Activated CD8-positive, alpha-beta memory T cell treated with anti-CD3 and anti-CD28 coated beads, Interleukin-2, amount 50 U/mL, for 4 hours (primary cell): ENCODE data around the gene LMO2.
"Not testable (repeated sequence)": the region's sequence is repeated elsewhere in the genome, so short reads cannot be mapped to it uniquely, and the experiment has no call there.

ENCODE experiments used
- DNase-seq: peaks from one replicate; pipeline ENCODE4 v3.0.0-alpha.2; 2020

Gene LMO2

DNA sequence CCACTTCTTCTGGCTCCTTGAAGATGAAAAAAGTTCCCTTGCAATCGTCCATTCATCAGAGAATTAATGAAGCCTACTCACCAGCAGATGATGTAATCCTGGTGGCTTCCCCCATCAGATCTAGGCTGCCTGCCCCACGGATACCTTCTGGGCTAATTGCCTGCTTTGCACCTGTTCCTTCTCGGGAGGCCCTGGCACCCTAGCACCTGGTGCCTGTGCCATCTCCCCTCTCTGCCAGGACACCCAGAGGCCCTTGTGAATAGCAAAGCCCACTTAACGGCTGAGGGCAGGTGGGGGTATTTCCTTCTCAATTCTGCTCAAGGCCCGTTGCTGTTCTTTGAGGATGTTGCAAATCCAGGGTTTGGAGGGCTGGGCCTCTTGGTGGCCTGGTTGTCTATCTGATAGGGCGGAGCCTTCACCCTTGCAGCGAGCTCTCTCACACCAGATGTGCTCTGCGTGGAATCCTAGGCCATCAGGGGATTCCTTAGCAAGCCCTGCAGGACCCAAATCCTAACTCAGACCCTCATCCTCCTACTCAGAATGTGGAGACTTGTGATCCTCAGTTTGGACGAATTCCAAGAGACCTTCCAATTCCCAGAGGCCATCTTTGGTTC lies at the start of gene LMO2:
Gene LMO2, minus strand, starts transcription at position 363 of the 614 bp plus-strand sequence. CDS start 22,360 bp downstream, outside the sequence.
- DNase-seq, result no peak

DNA sequence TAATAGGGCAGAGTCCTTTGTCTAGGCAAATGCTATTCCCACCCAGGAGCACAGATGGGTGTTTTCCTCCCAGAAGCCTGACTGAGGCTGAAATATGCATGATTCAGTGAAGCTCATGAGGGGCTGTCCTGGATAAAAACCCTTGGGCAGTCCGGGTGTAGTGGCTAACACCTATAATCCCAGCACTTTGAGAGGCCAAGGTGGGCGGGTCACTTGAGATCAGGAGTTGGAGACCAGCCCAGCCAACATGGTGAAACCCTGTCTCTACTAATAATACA lies 48.6 kb upstream of the LMO2 start:
- no peak for DNase-seq

- no peak for DNase-seq
Measured at GRCh38 chr11:33936725-33937604, 45.1 kb upstream of the LMO2 start.

DNA sequence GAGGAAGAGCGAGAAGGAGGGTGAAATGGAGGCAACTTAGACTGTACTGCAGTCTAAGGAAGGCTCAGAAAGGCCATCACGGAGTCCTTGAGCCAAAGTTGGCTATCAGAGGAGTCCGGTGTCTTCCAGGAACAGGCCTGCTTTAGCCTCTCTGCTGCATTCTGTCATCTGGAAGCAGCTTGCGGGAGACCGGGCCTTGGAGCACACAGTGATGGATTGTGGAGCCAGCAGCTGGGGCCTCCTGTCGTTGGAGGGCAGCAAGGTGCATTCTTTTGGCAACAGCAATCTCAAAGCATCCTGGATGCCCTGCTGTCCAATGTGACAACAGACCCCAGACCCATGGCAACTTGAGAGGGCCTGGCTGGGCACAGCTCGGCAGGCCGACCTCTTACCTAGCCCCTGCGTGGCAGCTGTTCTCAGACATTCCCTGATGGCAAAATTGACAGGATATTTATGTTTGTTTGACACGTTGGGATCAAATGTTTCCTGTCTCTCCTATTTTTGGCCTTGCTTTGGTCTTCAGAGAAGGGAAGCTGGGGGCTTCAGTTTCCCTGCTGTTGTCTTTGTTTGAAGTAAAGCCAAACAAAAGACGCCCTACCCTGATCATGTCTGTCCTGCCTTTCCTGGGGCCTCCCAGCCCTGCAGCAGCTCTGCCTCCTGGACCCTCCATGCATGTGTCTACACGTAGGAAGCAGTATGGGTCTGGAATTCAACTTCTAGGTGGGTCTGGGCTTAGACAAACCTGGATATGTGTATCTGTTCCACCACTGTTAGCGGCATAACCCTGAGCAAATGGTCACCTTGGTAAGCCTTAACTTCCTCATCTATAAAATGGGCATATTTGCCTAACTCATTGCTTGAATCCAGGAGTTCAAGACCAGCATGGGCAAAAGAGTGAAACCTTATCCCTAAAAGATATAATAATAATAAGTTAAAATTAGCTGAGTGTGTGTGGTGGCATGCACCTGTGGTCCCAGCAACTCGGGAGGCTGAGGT lies 43.9 kb upstream of the LMO2 start:
- no peak for DNase-seq

GRCh38 chr11:33935005-33935404 lies 43.1 kb upstream of the LMO2 start:
- no peak for DNase-seq

DNA sequence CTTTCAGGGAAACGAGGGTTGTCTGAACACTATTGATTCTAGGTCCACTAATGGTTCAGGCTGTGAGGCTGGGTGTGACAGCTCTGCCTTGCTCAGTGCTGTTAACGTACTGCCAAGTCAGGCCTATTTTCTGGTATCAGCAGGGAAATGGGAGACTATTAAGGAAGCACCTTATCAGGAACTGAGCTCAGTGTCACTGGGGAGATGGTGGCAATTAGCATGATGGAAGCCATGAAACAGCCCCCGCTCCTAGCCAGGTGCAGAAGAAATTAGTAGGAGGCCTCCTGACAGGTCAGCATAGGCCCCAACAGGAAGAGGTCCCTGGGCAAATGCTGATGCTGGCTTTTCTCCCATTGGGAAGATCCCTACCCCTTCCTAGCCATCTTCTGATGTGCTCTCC lies 42.6 kb upstream of the LMO2 start:
- DNase-seq, result no peak

DNA sequence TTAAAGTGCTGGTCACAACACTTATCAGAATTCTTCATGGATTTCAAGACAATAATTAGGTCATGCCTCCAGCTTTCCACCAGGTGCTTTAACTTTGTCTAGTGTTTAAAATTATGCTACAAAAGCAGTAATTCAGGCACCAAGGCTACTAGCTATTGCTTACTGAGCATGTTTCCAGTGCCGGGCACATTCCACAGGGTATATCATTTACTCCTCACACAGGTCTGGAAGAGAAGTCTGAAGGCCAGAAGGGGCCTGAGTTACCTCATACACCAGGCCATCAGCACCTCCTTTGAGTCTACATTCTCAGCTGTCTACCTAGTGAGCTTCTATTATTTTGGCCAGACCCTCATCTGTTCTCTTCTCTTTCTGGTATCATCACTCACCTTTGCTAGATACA lies 41.7 kb upstream of the LMO2 start:
- DNase-seq, result no peak

DNA sequence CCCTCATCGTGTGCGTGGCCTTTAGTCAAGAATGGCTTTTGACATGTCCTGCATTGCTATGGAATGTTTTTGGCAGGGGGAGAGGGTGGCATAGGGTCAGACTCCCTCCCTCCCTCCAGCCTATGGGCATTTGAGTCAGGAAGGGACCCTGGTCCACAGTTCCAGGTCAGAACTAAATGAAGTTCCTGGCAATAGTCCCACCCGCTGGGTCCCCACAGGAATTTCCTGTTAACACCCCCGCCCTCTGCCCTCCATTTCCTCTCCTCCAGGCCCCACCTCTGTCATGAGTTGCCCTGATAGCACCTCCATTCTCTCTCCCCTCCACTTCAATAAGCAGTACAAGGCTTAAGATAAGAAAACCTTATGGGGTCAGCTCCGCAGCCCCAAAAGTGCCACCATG lies 40.8 kb upstream of the LMO2 start:
- no peak for DNase-seq

DNA sequence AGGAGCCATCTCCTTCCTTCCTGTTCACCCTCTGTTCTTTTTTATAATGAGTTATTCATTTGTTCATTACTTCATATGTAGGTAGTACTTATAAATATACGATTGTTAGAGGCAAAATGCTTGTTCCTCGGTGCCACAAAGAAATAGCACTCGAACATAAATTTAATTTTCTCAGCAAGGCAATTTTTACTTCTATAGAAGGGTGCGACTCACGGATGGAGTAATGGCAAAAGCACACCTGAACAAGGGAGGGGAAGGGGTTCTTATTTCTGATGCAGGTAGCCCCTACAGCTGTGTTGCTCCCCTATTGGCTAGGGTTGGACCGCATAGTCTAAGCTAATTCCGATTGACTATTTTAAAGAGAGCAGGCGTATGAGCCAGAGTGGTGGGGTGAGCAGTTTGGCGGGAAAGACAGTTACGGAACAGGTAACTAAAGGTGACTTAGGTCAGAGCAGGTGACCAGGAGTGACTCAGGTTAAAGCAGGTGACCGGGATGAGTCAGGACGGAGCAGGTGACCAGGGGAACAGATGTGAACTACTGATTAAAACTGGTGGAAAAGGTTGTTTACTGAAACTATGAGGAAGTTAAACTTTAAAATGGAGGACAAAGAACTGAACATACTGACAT lies 40.0 kb upstream of the LMO2 start:
- not testable (repeated sequence) for DNase-seq

DNA sequence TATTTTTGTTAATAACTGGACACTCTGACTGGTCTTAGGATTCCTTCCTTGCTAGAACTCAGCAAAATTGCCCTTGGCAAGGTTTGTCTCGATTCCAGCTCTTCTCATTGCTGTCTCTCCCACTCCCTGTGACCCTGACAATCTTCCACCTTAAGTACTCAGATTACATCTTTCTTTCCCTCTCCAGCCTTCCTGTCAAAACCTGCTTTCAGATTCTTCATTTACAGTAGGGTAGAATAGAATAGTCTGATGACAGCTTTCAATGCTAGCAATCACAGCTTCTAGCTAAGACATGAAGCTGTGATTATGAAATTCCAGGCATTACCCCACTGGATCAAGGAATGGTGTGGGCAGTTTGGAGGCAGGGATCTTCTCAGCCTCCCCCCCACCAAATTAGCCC lies 39.2 kb upstream of the LMO2 start:
- no peak for DNase-seq

DNA sequence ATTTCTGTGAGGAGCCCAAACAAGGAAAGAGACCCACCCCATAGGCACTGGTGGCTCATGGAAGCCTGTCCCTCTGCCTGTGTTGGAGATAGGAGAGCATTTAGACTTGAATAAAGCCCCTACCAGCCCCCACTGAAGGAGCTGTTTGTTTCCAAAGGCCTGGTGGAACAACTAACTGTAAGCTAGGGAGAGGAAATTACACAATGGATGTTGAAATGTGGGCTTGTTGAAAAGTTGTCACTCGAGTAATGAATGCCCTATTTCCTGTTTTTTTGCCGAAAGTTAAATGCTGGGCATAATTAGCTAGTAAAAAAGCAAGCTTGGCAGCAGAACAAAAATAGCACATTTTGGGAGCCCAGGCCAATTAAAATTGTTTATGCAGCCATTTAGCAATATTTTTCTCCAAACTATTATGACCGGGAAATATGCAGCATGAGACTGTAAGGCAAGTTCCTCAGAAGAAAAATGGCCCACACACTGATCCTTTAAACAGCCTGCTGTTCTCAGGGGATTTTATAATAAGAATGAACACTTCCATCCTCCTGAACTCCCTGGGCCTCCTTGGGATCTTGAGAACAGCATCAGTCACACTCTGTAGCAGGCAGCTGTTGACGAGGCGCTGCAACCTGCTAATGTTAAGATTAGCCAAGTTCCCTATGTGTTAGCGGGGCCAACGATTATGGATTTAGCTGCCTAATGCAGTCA lies 38.6 kb upstream of the LMO2 start:
- no peak for DNase-seq

DNA sequence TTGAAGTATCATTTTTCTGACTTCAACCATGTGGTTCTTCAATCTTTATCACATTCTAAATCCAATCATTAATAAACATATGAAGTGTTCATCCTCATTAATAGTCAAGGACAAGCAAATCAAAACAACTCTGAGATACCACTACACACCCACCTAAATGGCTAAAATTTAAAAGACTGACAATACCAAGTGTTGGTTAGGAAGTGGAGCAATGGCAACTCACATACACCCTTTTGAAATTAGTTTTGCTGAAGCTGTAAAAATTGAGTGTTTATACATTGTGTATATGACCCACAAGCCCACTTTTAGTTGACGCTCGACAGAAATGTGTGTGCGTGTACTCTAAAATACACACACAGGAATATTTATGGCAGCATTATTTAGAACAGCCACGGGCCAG lies 36.7 kb upstream of the LMO2 start:
- DNase-seq, result no peak

- DNase-seq, result no peak
Measured at GRCh38 chr11:33926671-33927552, 35.0 kb upstream of the LMO2 start.

DNA sequence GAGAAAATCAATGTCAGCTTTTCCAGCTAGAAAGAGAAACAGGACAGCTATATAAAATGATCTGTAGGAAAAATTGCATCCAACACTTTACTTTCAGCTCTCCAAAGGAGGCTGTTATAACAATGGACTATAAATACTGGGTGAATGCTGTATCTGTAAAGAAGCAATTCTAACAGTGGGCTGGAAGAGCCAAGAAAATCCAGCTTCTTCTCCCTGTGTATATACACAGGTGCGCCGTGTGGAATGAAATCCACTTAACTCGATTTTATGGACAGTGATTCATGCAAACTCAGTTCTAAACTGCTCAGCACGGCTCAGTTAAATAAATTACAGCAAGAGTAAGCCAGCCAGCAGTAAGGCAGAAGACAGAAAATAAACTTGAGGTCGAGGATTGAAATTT lies 32.5 kb upstream of the LMO2 start:
- DNase-seq, result no peak

DNA sequence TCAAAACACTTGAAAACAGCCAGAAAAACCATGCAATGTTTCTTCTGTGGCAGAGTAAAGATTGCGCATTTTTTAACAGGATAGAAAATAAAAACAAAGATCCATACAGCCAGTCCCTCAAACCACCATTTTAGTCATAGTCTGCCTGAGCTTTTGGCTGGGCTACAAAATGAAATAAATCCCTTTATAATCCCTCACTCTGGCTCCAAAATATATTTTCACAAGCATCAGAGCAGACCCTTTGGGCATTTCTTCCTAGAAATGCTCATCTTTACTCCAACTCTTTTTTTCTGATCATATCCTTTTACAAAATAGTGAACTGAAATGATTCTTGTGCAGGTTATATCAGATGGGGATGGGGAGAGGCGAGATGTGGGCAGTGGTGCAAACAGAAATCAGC lies 31.8 kb upstream of the LMO2 start:
- DNase-seq, result no peak

GRCh38 chr11:33920838-33921613 lies 29.1 kb upstream of the LMO2 start:
- no peak for DNase-seq

DNA sequence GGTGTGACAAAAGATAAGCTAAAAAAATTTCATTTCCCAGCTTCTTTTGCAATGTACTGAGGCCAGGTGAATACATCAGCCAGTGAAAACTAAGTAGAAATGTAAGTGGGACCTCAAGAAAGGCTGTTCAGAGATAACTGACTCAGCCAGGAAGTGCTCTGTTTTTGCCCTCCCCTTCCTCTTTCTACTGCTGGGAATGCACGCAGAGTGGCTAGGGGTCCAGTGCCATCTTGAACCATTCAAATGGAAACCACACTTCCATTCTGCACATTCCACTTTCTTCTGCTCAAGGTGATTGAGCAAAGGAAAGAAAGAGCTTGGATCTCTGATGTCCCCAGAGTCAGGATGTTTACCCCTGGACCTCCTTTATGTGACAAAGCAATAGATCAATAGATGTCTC lies 27.8 kb upstream of the LMO2 start:
- DNase-seq, result no peak

GRCh38 chr11:33917402-33917801 lies 25.5 kb upstream of the LMO2 start:
- DNase-seq, result not testable (repeated sequence)

GRCh38 chr11:33916736-33917135 lies 24.9 kb upstream of the LMO2 start:
- no peak for DNase-seq

DNA sequence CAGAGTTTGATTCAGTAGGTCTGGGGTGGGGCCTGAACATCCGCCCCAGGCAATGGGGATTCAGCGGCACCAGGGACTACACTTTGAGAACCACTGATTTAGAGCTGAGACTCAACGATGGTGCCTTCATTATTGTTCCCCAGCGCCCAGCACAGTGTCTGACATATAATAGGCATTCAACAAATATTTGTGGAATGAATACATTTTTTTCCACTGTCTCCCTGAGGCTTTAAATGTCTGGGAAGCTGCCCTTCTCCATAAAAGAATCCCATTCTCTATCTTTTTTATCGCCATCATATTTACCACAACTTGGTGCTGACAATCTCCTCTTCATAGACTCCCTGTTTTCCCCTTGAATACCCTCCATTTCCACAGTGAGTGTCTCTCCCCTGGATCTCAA lies 23.6 kb upstream of the LMO2 start:
- DNase-seq, result no peak

DNA sequence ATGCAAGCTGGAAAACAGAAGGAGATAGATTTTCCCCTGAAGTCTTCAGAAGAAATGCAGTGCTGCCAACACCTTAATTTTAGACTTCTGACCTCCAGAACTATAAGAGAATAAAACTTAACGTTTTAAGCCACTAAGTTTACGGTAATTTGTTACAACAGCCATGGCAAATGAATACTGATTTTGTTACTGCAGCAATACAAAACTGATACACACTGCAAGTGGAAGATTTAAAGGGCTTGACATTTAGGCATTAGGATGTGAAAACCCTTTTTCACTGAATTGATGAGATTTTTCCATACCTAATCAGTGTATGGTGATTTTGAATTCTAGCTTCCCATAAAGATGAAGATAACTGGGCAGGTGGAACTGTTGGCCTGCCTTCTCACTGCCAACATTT lies 22.1 kb upstream of the LMO2 start:
- DNase-seq, result no peak
